GM19467 (cell line): Measurements from ENCODE around the gene BPNT1.
"Not testable (repeated sequence)": the region's sequence is repeated elsewhere in the genome, so short reads cannot be mapped to it uniquely, and the experiment has no call there.

Source experiments
- ATAC-seq: cut with Tn5 transposase; IDR thresholded peaks from one replicate; pipeline ENCODE4 v1.9.1; 2021; ENCODE audit warnings: mild to moderate bottlenecking, moderate library complexity; ENCODE audit not compliant: unreplicated experiment

BPNT1 gene, protein sequence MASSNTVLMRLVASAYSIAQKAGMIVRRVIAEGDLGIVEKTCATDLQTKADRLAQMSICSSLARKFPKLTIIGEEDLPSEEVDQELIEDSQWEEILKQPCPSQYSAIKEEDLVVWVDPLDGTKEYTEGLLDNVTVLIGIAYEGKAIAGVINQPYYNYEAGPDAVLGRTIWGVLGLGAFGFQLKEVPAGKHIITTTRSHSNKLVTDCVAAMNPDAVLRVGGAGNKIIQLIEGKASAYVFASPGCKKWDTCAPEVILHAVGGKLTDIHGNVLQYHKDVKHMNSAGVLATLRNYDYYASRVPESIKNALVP

DNA sequence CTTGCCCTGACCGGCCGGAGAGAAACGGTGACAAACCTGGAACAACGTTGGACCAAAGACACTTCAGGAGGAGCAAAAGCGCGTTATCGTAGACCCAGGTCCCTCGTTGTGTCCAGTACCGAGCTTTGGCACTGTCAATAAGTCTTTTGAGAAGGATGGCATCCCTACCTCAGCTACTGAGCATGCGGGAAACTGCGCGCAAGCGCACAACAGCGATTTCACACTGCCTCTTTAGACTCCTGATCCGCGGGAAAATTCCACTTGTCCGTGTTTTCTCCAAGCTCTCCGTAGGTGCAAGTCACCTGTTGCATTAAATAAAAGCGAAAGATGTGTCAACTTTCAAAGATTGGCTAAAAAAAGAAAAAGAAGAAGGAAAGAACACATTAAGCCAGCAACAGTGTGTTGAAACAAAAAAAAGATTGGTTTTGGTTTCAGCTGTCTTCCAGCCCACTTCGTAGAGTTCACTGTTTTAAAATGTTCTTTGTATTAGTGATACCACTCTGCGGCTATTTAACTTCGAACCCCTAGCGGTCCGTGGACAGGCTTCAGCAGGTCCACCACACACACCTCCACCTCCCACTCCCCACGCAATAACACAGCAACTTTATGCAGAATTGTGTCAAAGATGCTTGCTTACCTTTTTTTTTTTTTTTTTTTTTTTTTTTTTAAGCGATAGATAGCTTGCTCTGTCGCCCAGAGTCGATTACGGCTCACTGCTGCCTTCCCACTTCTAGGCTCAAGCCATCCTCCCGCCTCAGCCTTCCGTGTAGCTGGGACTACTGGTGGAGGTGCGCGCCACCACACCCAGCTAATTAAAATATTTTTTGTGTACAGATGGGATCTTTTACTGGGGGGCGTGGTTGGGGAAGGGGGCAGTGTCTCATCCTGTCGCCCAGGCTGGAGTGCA, at the start of gene BPNT1:
Gene BPNT1 (minus strand): TSS at position 139 of the 907 bp plus-strand sequence. CDS start 9,942 bp downstream, outside the sequence.
- ATAC-seq: peak; percentile 48

DNA sequence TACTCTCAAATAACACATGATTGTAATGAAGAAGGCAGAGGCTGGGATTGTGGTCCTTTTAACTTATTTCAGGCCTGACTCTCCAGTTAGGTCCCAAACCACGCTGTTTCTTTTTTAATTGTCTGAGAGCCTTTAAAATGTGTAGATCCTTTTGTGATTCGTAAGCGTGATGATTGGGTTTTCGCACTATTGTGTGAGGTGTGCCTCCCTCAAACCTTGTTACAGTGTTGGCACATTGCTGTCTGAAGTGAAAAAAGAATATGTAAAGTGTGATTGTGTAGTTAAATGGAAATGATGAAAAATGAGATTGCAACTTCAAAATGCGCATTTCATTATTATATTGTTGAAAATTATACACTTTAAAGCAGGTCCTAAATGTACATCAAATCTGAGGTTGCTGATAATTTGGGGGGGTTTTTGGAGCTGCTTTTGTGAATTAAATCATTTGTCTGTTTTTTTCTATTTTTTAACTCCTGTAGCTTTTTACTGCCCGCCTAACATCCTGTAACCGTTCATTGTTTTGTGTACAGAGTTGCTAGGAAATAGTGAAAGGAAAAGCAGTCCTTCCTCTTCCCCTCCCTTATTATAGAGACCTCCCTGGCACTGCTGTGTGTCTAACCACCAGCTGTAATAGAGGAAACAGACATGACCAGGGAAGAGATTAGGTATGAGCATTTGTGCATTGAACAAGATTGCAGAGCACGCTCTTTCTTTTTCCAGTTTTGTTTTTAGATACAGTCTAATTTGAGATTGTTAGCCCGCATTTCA, 47.6 kb upstream of the BPNT1 start:
- no peak for ATAC-seq

DNA sequence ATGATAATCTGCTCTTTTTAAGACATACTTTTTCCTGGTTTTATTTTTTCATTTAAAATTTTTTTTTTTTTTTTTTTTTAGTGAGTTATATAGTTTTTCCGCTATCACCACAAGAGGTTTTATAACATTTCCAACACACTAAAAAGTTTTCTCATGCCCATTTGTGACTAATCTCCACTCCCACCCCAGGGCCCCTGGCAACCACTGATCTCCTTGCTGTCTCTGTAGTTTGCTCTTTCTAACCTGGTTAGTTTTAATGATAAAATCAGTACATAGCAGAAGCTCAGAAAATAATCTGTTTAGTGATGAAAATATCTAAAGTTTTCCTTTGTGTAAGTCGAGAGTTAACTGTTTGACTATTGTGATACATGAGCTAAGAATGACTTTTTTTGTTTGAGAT, 46.2 kb upstream of the BPNT1 start:
- ATAC-seq: no peak

DNA sequence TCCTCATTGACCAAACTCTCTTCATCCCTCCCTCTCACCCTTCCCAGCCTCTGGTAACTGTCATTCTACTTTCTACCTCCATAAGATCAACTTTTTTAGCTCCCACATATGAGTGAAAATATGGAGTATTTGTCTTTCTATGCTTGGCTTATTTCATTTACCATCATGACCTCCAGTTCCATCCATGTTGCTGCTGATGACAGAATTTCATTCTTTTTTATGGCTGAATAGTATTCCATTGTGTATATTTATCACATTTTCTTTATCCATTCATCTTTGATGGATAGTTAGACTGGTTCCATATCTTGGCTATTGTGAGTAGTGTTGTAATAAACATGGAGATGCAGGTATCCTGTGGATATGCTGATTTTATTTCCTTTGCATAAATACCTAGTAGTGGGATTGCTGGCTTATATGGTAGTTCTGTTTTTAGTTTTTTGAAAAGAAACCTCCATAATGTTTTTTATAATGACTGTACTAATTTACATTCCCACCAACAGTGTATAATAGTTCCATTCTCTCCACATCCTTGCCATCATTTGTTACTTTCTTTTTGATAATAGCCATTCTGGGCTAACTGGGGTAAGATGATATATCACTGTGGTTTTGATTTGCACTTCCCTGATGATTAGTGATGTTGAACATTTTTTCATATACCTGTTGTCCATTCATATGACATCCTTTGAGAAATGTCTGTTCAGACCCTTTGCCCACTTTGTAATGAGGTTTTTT, 40.1 kb upstream of the BPNT1 start:
- ATAC-seq: no peak

DNA sequence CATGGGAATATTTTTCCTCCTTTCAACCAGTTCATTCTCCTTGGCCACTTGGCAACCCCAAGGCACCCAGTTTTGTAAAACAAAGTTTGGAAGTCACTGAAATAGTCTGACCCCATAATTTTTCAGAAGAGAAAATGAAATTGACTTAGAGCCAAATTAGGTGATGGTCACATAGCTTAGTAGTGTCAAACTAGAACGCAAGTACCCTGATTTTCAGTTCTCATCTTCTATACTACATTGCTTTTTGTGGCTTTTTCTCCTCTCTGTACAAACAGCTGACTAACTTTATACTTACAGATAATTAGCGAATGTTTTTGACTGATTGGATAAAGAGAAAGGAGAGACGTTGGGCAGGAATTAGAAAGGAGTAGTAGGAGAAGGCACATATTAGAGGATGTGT, 37.5 kb upstream of the BPNT1 start:
- no peak for ATAC-seq

DNA sequence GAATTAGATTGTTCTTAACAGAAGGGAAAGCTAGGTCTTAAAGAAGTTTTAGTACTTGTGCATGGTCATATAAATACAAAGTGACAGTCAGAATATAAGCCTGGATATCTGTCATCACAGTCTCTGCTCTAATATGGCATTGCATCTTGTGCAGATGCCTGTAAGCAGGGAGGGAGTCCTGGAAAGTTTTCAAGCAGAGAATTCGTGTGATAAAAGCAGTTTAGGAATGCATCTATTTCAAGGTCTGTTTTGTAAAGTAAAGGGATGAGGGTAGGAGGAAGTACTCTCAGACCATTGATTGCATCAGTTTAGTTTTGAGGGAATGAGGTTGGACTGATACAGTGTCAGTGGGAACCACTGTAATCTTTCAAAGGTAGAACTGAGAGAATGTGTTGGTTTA, 35.0 kb upstream of the BPNT1 start:
- no peak for ATAC-seq

DNA sequence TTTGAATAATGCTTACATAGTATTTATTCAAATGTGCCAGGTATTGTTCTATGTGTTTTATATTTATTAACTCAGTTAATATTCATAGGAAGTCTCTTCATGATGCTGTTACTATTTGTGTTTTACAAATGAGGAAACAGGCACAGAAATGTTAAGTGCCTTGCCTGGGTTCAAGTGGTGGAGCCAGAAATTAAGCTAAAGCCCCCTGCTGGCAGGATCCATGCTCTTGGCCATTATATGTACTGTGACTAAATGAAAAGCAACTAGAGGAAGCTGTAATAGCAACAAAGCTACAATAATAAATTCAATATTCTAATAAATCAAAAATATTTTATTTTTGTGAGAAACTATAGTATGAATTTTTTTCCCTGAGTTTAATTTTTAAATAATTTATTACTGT, 34.3 kb upstream of the BPNT1 start:
- ATAC-seq: no peak

DNA sequence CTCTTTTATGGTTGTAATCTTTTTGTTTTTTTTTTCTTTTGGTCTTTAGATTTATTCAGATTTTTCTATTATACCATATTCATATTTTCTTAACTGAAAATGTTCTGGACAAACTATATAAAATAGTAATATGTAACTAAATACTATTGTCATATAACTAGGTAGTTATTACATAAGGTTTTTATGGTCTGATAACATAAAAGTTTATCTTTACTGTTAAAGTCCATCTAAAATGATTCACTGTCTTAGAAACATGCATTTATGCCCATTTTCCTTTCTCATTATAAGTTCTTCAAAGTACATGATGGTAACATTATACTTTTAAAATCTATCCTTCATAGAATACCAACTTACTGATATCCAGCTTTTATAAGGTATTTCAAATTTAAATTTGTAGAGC, 33.5 kb upstream of the BPNT1 start:
- ATAC-seq: no peak

DNA sequence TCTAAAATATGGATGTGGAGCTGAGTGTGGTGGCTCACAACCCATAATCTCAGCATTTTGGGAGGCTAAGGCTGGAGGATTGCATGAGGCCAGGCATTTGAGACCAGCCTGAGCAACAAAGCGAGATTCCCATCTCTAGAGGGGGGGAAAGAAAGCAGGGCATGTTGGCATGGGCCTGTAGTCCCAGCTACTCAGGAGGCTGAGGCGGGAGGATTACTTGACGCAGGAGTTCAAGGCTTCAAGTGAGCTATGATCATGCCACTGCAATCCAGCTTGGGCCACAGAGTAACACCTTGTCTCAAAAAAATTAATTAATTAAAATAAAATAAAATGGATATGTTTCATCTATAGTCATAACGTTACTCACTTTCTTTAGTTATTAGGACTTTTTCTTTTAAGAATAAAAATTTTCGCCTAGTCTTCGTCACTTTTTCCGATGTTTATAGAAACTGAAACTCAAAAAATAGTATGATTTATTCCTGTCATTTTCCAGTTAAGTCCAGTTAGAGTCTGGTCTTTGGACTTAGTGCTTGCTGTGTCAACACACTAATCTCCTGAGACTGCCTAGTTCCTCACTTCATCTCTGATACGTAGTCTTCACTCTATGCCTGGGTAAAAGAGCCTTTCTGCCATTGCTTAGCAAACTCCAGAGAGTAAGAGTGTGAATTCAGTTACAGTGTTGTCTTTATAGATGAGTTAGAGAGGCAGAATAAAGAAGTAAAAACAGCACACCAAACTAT, 32.4 kb upstream of the BPNT1 start:
- no peak for ATAC-seq

DNA sequence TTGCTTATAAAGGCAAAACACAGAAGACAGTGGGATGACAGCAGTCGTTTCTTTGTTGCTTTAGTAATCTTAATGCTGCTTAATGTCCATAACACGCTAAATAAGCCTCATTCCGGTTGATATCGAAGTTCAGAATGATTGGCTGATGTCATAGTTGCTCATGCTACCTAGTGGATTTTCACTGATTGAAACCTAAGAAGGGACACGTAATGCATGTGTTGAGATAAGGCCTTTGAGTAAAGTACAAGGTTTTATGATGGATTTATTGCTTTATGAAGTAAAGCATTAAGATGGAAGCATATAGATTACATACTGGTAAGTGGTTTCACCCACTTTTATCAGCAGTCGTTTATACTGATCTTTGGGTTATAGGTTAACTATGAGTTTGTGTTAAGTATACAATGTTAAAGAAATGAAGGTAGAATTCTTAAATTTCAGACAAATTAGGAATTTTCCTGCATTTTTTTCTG, 29.5 kb upstream of the BPNT1 start:
- ATAC-seq: no peak

DNA sequence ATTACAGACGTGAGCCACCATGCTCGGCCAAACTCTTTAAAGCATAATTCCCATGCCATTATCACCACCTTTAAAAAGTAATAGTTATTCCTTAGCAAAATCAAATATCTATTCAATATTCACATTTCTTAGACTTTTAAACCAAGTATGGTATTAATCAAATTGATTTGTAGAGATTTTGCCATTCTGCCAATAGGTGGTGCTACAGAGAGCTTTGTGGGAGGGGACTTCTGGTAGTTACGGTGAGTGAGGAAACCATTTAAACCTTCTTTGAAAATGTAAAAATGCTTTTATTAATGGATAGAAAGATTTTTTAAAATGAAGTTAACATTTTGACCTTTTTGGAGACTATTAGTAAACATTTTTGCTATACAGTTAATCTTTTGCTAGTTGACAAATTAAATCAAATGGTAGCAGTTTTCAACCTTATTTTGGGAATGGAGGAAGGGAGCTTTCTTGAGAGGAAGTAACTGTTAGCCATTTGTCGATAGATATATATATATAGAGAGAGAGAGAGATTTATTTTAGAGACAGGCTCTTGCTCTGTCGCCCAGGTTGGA, 23.6 kb upstream of the BPNT1 start:
- no peak for ATAC-seq

DNA sequence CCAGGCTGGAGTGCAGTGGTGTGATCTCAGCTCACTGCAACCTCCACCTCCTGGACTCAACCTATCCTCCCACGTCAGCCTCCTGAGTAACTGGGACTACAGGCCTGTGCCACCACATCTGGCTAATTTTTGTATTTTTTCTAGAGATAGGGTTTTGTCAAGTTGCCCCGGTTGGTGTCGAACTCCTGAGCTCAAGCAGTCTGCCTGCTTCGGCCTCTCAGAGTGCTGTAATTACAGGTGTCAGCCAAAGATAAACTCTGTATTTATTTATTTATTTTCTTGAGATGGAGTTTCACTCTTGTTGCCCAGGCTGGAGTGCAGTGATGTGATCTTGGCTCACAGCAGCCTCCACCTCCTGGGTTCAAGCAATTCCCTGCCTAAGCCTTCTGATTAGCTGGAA, 23.0 kb upstream of the BPNT1 start:
- not testable (repeated sequence) for ATAC-seq

DNA sequence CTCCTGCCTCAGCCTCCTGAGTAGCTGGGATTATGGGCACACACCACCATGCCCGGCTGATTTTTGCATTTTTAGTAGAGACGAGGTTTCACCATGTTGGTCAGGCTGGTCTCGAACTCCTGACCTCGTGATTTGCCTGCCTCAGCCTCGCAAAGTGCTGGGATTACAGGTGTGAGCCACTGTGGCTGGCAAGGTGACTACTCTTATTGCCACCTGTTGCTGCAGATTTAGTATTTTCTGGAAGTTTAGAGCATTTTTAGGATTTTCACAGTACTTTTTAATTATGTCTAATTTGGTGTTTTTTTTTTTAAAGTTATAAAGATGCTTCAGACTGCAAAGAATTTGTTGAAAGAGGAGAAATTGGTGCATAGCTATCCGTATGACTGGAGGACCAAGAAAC, 20.9 kb upstream of the BPNT1 start:
- not testable (repeated sequence) for ATAC-seq

DNA sequence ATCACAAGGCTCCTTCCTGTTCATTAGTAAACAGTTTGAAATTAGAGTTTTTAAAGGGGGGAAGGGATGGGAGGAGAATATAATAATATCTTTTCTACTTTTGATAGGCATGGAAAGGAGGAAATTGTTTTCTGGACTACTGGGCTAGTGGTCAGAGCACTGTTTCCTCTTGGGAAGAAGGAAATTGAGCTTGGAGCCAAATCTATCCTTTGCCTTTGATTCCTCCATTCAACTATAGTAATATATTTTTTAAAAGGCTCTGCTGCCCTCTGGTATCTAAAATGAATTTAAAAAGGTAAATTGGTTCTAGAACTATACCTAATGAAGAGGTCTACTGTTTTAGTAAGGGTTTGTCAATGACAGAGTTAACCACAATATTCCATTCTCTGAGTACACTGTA, 10.2 kb upstream of the BPNT1 start:
- ATAC-seq: no peak

DNA sequence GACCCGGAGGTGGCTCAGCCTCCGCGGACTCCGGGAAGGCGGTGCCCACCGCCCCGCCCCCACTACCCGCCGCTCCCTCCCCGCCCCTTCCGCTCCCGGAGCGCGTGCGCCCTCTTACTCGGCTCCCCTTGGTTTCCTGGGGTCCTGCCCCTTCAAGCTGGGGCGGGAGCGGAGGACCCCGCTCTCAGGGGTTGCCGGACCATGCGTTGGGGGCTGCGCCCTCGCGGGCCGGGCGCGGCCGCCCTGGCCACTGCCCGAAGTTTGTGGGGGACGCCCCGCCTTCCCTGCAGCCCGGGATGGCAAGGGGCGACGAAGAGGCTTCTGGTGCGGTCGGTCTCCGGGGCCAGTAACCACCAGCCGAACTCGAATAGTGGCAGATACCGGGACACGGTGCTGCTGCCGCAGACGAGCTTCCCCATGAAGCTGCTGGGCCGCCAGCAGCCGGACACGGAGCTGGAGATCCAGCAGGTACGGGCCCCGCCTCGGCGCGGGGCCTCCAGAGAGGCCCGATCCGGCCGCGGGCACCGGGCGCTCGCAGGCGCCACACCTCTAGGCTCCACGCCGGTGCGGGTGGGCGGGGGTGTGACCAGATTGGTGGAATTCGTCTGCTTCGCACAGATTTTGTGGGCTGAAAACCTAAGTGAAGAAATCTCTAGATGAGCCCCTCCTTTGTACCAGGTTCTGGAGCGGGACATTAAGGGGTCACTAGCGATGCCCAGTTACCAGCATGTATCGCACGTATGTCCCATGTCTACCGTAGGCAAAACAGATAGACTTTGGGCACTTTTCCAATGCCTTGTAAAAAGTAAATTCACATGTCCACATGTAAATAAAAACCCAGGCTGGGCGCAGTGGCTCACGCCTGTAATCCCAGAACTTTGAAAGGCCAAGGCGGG, 4.7 kb upstream of the BPNT1 start, which contains the start of gene IARS2:
Gene IARS2 (plus strand): TSS at position 117 of the 896 bp plus-strand sequence. CDS start 85 bp downstream, at position 202.
- ATAC-seq: peak; percentile 57

DNA sequence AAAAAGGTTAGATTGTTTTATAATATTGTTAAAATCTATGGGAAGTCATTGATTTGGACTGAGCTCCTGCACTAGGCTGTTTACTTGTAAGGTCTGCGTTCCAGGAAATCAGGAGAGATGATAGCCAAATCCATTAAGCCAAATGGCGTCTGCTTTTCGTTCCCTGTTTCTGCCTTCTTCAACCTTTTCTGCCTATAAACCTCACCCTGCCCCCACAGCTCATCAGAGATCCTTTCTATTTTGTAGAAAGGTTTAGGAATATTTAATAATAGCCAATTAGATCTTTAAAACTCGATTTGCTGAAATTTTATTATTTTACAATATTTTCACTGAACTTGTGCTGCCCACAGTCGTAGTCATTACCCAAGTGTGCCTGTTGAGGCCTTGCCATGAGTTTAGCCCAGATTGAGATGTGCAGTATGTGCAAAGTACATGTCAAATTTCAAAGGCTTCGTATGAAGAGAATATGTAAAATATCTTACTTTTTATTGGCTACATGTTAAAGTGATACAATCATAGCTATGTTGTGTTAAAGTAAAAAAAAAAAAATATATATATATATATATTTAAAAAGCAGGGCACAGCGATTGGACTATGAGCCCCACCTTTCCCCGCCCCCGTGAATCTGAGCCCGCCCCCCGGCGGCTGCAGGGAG, 3.9 kb upstream of the BPNT1 start:
- no peak for ATAC-seq

DNA sequence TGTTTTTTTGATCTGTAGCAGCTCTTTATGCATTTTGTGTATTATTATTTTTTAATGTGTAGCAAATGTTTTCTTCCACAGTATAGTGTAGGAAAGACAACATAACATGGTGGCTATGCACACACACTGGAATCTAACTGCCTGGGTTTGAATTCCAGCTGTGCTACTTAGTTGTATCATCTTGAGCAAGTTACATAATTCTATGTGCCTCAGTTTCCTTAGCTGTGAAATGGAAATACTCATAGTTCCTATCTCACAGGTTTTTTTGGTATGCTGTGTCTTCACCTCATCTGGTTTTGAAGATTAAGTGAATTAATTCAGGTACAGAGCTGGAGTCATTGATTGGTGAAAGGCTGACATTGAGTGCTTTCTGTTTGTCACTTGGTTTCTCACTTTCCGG, 3.1 kb upstream of the BPNT1 start:
- ATAC-seq: no peak

DNA sequence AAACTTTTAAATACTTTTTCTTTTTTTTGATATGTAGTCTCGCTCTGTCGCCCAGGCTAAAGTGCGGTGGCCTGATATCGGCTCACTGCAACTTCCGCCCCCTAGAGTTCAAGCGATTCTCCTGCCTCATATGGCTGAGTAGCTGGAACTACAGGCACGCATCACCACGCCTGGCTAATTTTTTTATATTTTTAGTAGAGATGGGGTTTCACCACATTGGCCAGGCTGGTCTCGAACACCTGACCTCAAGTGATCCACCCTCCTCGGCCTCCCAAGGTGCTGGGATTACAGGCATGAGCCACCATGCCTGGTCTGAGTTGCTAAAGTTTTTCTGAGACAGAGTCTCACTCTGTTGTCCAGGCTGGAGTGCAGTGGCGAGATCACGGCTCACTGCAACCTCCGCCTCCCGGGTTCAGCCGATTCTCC, 3.3 kb downstream of the BPNT1 start:
- ATAC-seq: peak; percentile 53
